HepG2 (cell line): ENCODE results near the gene PPP4C. TPM values are rescaled to one million over a fixed set of nuclear protein-coding genes. Genes with fewer than 3 reads are reported as not detected.

Source experiments
- ATF2 ChIP-seq: sonication (generic); formaldehyde crosslinking; IDR thresholded peaks from 2 replicates; pipeline ENCODE4 v1.4.0; 2020; ENCODE audit warnings: missing genetic modification reagents
- ATRX ChIP-seq: sonication (generic); formaldehyde crosslinking; IDR thresholded peaks from 2 replicates; pipeline ENCODE4 v1.4.0; 2020; ENCODE audit warnings: missing genetic modification reagents, borderline replicate concordance
- FOSL2 ChIP-seq: sonication (generic); formaldehyde crosslinking; IDR thresholded peaks from 2 replicates; pipeline ENCODE4 v1.4.0; 2020; ENCODE audit warnings: missing genetic modification reagents
- FOXO4 ChIP-seq: sonication (generic); formaldehyde crosslinking; conservative IDR thresholded peaks from 2 replicates; pipeline ENCODE4 v1.8.1; 2023; ENCODE audit warnings: missing genetic modification reagents
- GTF2F1 ChIP-seq: fragments of 150-350 bp; IDR thresholded peaks from 2 replicates; pipeline ENCODE4 v1.6.1; 2014; ENCODE audit warnings: low read length
- MTF1 ChIP-seq: sonication (generic); formaldehyde crosslinking; IDR thresholded peaks from 2 replicates; pipeline ENCODE4 v1.5.0; 2020; ENCODE audit warnings: missing genetic modification reagents
- MYNN ChIP-seq: sonication (generic); formaldehyde crosslinking; IDR thresholded peaks from 2 replicates; pipeline ENCODE4 v1.4.0; 2020; ENCODE audit warnings: mild to moderate bottlenecking, low read depth, missing genetic modification reagents
- NBN ChIP-seq: fragments of 450-650 bp; conservative IDR thresholded peaks from 2 replicates; pipeline ENCODE4 v1.6.1; 2017
- REL ChIP-seq: sonication (generic); formaldehyde crosslinking; conservative IDR thresholded peaks from 2 replicates; pipeline ENCODE4 v1.8.0; 2022; ENCODE audit warnings: mild to moderate bottlenecking, missing genetic modification reagents, moderate library complexity
- REXO4 ChIP-seq: sonication (generic); formaldehyde crosslinking; IDR thresholded peaks from 2 replicates; pipeline ENCODE4 v1.8.0; 2022; ENCODE audit warnings: missing genetic modification reagents, mild to moderate bottlenecking, borderline replicate concordance
- SIN3A ChIP-seq: IDR thresholded peaks from 2 replicates; pipeline ENCODE4 v1.6.1; 2011; ENCODE audit warnings: low read depth, mild to moderate bottlenecking, control low read depth, low read length, borderline replicate concordance
- SP2 ChIP-seq: sonication (generic); formaldehyde crosslinking; IDR thresholded peaks from 2 replicates; pipeline ENCODE4 v1.5.1; 2020; ENCODE audit warnings: mild to moderate bottlenecking, missing genetic modification reagents
- SRF ChIP-seq: IDR thresholded peaks from 2 replicates; pipeline ENCODE4 v1.6.1; 2011; ENCODE audit warnings: mild to moderate bottlenecking, low read depth, low read length, moderate library complexity
- STAT5B ChIP-seq: sonication (generic); formaldehyde crosslinking; IDR thresholded peaks from 2 replicates; pipeline ENCODE4 v1.4.0; 2020; ENCODE audit warnings: missing genetic modification reagents
- TBL1XR1 ChIP-seq: fragments of 150-350 bp; IDR thresholded peaks from 2 replicates; pipeline ENCODE4 v1.6.1; 2014; ENCODE audit warnings: borderline replicate concordance, low read length; ENCODE audit not compliant: partially characterized antibody
- ZBTB25 ChIP-seq: IDR thresholded peaks from 2 replicates; pipeline ENCODE4 v1.6.1; 2018; ENCODE audit warnings: missing genetic modification reagents
- ZC3H4 ChIP-seq: sonication (generic); formaldehyde crosslinking; IDR thresholded peaks from 2 replicates; pipeline ENCODE4 v1.4.0; 2020; ENCODE audit warnings: missing genetic modification reagents, borderline replicate concordance
- ZNF24 ChIP-seq: fragments of 450-650 bp; IDR thresholded peaks from 2 replicates; pipeline ENCODE4 v1.6.1; 2017; ENCODE audit warnings: antibody characterized with exemption, mild to moderate bottlenecking
- ZNF264 ChIP-seq: sonication (generic); formaldehyde crosslinking; IDR thresholded peaks from 2 replicates; pipeline ENCODE4 v1.4.0; 2020; ENCODE audit warnings: missing genetic modification reagents
- ZNF597 ChIP-seq: sonication (generic); formaldehyde crosslinking; IDR thresholded peaks from 2 replicates; pipeline ENCODE4 v1.5.0; 2020; ENCODE audit warnings: missing genetic modification reagents
- ZNF639 ChIP-seq: conservative IDR thresholded peaks from 2 replicates; pipeline ENCODE4 v1.6.1; 2018; ENCODE audit warnings: missing genetic modification reagents
- ZNF780A ChIP-seq: sonication (generic); formaldehyde crosslinking; IDR thresholded peaks from 2 replicates; pipeline ENCODE4 v1.8.0; 2022; ENCODE audit warnings: mild to moderate bottlenecking, missing genetic modification reagents, moderate library complexity
- polyA plus RNA-seq, 8 experiments: library from polyadenylated mRNA; depleted of rRNA in 3 of 8; stranded (reverse) in 7 of 8; unstranded in 1 of 8; fragments of >200 nt; fragmentation: Illumina TruSeq in 4 of 8; extraction: Trizol in 4 of 8; gene quantifications; 2 replicates each; pipeline versions ENCODE4 v1.2.1 to v1.2.3, GENCODE V29; 2011 to 2016; ENCODE audit warnings: low read depth in 4 of 8, missing spikeins in 1 of 8, mixed read lengths in 1 of 8; ENCODE audit not compliant: insufficient read depth in 1 of 8
- total RNA-seq, 5 experiments: library from RNA; depleted of rRNA; stranded (reverse); fragments of >200 nt; fragmentation: Illumina TruSeq; extraction: Trizol; gene quantifications; 2 replicates each; pipeline ENCODE4 v1.2.3, GENCODE V29; 2016; ENCODE audit warnings: low read depth in 1 of 5
- TF ChIP-seq, protein P1 (sequence below): sonication (generic); formaldehyde crosslinking; IDR thresholded peaks from 2 replicates; pipeline ENCODE4 v1.4.0; 2020; ENCODE audit warnings: missing genetic modification reagents, mild to moderate bottlenecking, borderline replicate concordance

Gene PPP4C
- total and polyA plus RNA-seq, 2 of the 13 experiments (the other 11 are each of a cell fraction or from before 2014, with no cell fraction given): 176 to 220 TPM

DNA sequence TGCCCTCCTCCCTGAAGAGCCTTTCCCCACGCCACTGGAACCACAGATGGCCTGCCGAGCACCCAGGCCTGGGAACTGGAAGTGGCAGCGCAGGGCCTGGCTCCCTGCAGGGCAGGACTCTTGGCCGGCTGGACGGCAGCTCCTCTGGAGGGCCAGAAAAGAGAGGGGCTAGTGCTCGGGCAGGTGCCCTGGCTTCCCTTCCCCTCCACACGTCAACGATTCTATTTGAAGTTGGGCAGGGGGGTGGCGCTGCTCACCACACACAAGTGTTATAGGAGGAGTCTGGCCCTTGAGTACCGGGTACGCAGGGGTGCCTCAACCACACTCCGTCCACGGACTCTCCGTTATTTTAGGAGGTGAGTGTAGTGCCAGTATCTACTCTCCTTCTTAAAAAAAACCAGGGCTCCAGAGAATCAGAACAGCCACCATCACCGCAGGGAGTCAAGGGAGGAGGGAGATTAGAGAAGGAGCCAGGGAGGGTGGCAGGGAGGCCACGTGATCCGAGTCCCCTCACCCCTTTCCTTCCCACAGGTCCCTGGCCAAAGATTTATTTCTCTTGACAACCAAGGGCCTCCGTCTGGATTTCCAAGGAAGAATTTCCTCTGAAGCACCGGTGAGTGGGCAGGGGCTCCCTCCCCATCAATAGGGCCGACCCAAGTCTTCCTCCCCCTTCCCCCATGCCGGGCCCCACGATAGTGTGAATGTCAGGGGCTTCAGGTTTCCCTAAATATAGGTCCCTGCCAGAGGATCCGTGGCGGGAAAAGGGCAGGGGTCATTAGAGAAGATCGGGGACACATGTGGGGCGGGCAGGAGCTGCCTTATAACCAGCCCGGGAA lies 11.7 kb upstream of the PPP4C start (continued):
- 0 out of 2 replicates have a peak, but pooled peaks have one; percentile 1 for TF ChIP-seq ATRX
- TF ChIP-seq FOSL2 (CRISPR knock-in tag): no peak
- TF ChIP-seq ZC3H4: peak; percentile 55; the same call in 1 of the 2 replicates
- TF ChIP-seq ZNF24: no peak
- 0 out of 2 replicates have a peak, but pooled peaks have one; percentile 26 for TF ChIP-seq MTF1 (CRISPR knock-in tag)
- TF ChIP-seq SRF: no peak
- peak; percentile 76 for TF ChIP-seq SIN3A
- TF ChIP-seq ATF2 (CRISPR knock-in tag): no peak
- TF ChIP-seq ZBTB25 (CRISPR knock-in tag): no peak
- no peak for TF ChIP-seq REL (CRISPR knock-in tag)
- TF ChIP-seq ZNF264: peak; percentile 55; the same call in 1 of the 2 replicates
- TF ChIP-seq, protein P1, sequence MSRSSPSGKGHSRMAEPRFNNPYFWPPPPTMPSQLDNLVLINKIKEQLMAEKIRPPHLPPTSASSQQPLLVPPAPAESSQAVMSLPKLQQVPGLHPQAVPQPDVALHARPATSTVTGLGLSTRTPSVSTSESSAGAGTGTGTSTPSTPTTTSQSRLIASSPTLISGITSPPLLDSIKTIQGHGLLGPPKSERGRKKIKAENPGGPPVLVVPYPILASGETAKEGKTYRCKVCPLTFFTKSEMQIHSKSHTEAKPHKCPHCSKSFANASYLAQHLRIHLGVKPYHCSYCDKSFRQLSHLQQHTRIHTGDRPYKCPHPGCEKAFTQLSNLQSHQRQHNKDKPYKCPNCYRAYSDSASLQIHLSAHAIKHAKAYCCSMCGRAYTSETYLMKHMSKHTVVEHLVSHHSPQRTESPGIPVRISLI (CRISPR knock-in tag): 0 out of 2 replicates have a peak, but pooled peaks have one; percentile 26
- TF ChIP-seq ZNF639 (CRISPR knock-in tag): peak; percentile 69
- no peak for TF ChIP-seq SP2 (CRISPR knock-in tag)
- TF ChIP-seq TBL1XR1: no peak
- TF ChIP-seq FOXO4: no peak
- TF ChIP-seq STAT5B (CRISPR knock-in tag): no peak; the same call in 1 of the 2 replicates
- TF ChIP-seq NBN: no peak
- no peak for TF ChIP-seq ZNF780A (CRISPR knock-in tag)
- TF ChIP-seq GTF2F1: no peak
- TF ChIP-seq MYNN (CRISPR knock-in tag): 0 out of 2 replicates have a peak, but pooled peaks have one; percentile 73
- no peak for TF ChIP-seq ZNF597 (CRISPR knock-in tag)
- TF ChIP-seq REXO4: no peak
